Smooth muscle cell (in vitro differentiated cells): ENCODE data around the gene MYH10. TPM values are rescaled to one million over a fixed set of nuclear protein-coding genes. Genes with fewer than 3 reads are reported as not detected.

Source experiments
- DNase-seq: peaks from one replicate; lab custom pipeline; 2025; ENCODE audit not compliant: unreplicated experiment; lab: John Stamatoyannopoulos, UW
- H2AFZ ChIP-seq: fragments of 200-600 bp; sonication (generic); 2 replicates; pipeline ENCODE4 v1.6.0; 2016; ENCODE audit warnings: antibody characterized with exemption, low read depth, mild to moderate bottlenecking
- H3F3A ChIP-seq: fragments of 200-600 bp; sonication (generic); 2 replicates; pipeline ENCODE4 v1.6.0; 2017; ENCODE audit warnings: antibody characterized with exemption, low read depth
- H3K27ac ChIP-seq: fragments of 200-600 bp; sonication (generic); 2 replicates; pipeline ENCODE4 v1.5.1; 2016; ENCODE audit warnings: low read depth, mild to moderate bottlenecking
- H3K27me3 ChIP-seq: fragments of 200-600 bp; sonication (generic); 2 replicates; pipeline ENCODE4 v1.6.1; 2016; ENCODE audit warnings: low read depth, mild to moderate bottlenecking
- H3K36me3 ChIP-seq: fragments of 200-600 bp; sonication (generic); 2 replicates; pipeline ENCODE4 v1.5.1; 2016; ENCODE audit warnings: low read depth
- H3K4me1 ChIP-seq: fragments of 200-600 bp; sonication (generic); 2 replicates; pipeline ENCODE4 v1.5.1; 2016; ENCODE audit warnings: low read depth
- H3K4me2 ChIP-seq: fragments of 200-600 bp; sonication (generic); 2 replicates; pipeline ENCODE4 v1.6.0; 2016; ENCODE audit warnings: mild to moderate bottlenecking
- H3K4me3 ChIP-seq: fragments of 200-600 bp; sonication (generic); 2 replicates; pipeline ENCODE4 v1.5.1; 2016; ENCODE audit warnings: mild to moderate bottlenecking
- H3K79me2 ChIP-seq: fragments of 200-600 bp; sonication (generic); 2 replicates; pipeline ENCODE4 v1.6.0; 2016; ENCODE audit warnings: low read depth, mild to moderate bottlenecking
- H3K9ac ChIP-seq: fragments of 200-600 bp; sonication (generic); 2 replicates; pipeline ENCODE4 v1.6.0; 2016; ENCODE audit warnings: low read depth
- H3K9me3 ChIP-seq: fragments of 200-600 bp; sonication (generic); replicated peaks from 2 replicates; pipeline ENCODE4 v1.5.1; 2016; ENCODE audit warnings: low read depth
- H4K20me1 ChIP-seq: fragments of 200-600 bp; sonication (generic); 2 replicates; pipeline ENCODE4 v1.6.0; 2016; ENCODE audit warnings: low read depth
- CTCF ChIP-seq: fragments of 200-600 bp; sonication (generic); IDR thresholded peaks from 2 replicates; pipeline ENCODE4 v1.5.1; 2017; ENCODE audit warnings: borderline replicate concordance, mild to moderate bottlenecking, antibody characterized with exemption; ENCODE audit not compliant: insufficient read depth, poor library complexity, severe bottlenecking
- WGBS: methylation state at CpG from one replicate; pipeline ENCODE4 v1.1.7; 2016; ENCODE audit warnings: low lambda C conversion rate; 5-methylcytosine and 5-hydroxymethylcytosine counted together
- polyA plus RNA-seq: library from polyadenylated mRNA; unstranded; fragments of >200 nt; fragmentation: Nextera tagmentation; extraction: Ambion mirVana; gene quantifications from 2 replicates; pipeline ENCODE4 v1.2.1, GENCODE V29; 2016
- total RNA-seq: library from RNA; depleted of rRNA; stranded (reverse); fragments of >200 nt; gene quantifications from 2 replicates; pipeline ENCODE4 v1.2.3, GENCODE V29; 2014

MYH10 gene
- total and polyA plus RNA-seq, 2 experiments from 2014 or later, result 112 to 146 TPM

DNA sequence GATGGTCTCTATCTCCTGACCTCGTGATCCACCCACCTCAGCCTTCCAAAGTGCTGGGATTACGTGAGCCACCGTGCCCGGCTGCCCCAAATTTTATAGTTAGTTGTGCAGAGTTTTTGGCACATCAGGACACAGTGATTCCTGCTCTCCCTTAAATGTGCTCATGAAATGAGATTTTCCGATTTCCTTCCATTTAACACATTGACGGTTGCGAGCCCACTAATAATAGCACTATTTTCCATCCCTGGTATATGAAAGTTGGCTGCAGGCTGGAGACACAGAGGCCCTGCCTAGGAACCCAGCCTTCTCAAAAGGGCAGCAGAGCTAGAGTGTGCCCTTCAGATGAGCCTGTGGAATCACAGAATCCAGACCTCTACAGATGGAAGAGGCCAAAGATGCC is 17.4 kb upstream of the MYH10 start:
- Histone ChIP-seq H3K27me3 (no peaks in the 10 kb centered on the region), H3K36me3 (no peaks in the 10 kb centered on the region), H3K79me2 (no peaks in the 10 kb centered on the region), H3K27ac (no peak overlapping the region), H3K9ac (no peak overlapping the region), H3K4me2 (no peak overlapping the region), H3K9me3 (no peaks in the 10 kb centered on the region), H2AFZ (no peak overlapping the region), H3F3A (no peaks in the 10 kb centered on the region), H4K20me1 (no peaks in the 10 kb centered on the region), H3K4me1 (no peaks in the 10 kb centered on the region), H3K4me3 (no peak overlapping the region)
- no peak for TF ChIP-seq CTCF
- WGBS, result 92% methylated on average over 7 of the region's 7 CpGs
- DNase-seq, result no peak

DNA sequence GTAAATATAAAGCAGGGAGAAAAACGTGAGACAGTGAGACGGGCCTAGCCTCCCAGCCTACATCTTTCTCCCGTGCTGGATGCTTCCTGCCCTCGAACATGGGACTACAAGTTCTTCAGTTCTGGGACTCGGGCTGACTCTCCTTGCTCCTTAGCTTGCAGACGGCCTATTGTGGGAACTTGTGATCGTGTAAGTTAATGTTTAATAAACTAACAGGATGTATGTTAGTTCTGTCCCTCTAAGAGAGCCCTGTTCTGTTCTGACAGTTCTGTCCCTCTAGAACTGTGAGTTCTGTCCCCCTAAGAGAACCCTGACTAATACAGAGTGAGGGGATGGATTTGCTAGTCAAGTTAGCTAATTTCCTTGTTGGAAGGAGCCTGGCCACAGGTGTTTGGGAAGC is 16.7 kb upstream of the MYH10 start:
- H3K27me3 ChIP-seq, result no peaks in the 10 kb centered on the region
- no peak overlapping the region for H3K4me3 ChIP-seq
- no peak overlapping the region for H3K27ac ChIP-seq
- no peak overlapping the region for H2AFZ ChIP-seq
- no peak for DNase-seq
- no peaks in the 10 kb centered on the region for H3K4me1 ChIP-seq
- no peaks in the 10 kb centered on the region for H3K9me3 ChIP-seq
- no peak for TF ChIP-seq CTCF
- no peaks in the 10 kb centered on the region for H3K79me2 ChIP-seq
- H3K4me2 ChIP-seq, result no peak overlapping the region
- WGBS, result 94% methylated on average over 7 of the region's 7 CpGs
- no peaks in the 10 kb centered on the region for H3F3A ChIP-seq
- no peak overlapping the region for H3K9ac ChIP-seq
- H4K20me1 ChIP-seq, result no peaks in the 10 kb centered on the region
- no peaks in the 10 kb centered on the region for H3K36me3 ChIP-seq

GRCh38 chr17:8644507-8644902 is 14.0 kb upstream of the MYH10 start:
- peaks cover 9% of the 10 kb centered on the region for H3K27me3 ChIP-seq
- H3K4me3 ChIP-seq, result no peak overlapping the region
- H3K9ac ChIP-seq, result no peak overlapping the region
- H2AFZ ChIP-seq, result no peak overlapping the region
- H3K9me3 ChIP-seq, result no peaks in the 10 kb centered on the region
- 97% methylated on average over 4 of the region's 4 CpGs for WGBS
- no peak for TF ChIP-seq CTCF
- no peaks in the 10 kb centered on the region for H3K36me3 ChIP-seq
- no peak overlapping the region for H3K4me2 ChIP-seq
- no peaks in the 10 kb centered on the region for H3K4me1 ChIP-seq
- no peaks in the 10 kb centered on the region for H3K79me2 ChIP-seq
- no peaks in the 10 kb centered on the region for H4K20me1 ChIP-seq
- H3K27ac ChIP-seq, result no peak overlapping the region
- DNase-seq, result no peak
- H3F3A ChIP-seq, result no peaks in the 10 kb centered on the region

- H3K79me2 ChIP-seq, result no peaks in the 10 kb centered on the region
- H3K27me3 ChIP-seq, result peaks cover 11% of the 10 kb centered on the region
- H3K4me1 ChIP-seq, result no peaks in the 10 kb centered on the region
- DNase-seq, result no peak
- WGBS, result 79% methylated on average over 11 of the region's 11 CpGs
- no peak overlapping the region for H3K27ac ChIP-seq
- TF ChIP-seq CTCF, result no peak
- H3F3A ChIP-seq, result no peaks in the 10 kb centered on the region
- no peaks in the 10 kb centered on the region for H3K36me3 ChIP-seq
- H3K9ac ChIP-seq, result no peak overlapping the region
- no peaks in the 10 kb centered on the region for H4K20me1 ChIP-seq
- H3K9me3 ChIP-seq, result no peaks in the 10 kb centered on the region
- H2AFZ ChIP-seq, result no peak overlapping the region
- no peak overlapping the region for H3K4me3 ChIP-seq
- no peak overlapping the region for H3K4me2 ChIP-seq
These were observed 13.5 kb upstream of the MYH10 start for GRCh38 chr17:8643855-8644506.
